Epithelial cell of esophagus (primary cell): ENCODE data around the gene SLC66A2.

Experiments used
- DNase-seq: peaks from one replicate; pipeline ENCODE4 v3.0.0; 2010; ENCODE audit warnings: low read depth
- H3K4me3 ChIP-seq: 2 replicates; pipeline ENCODE4 v1.5.1; 2011; ENCODE audit warnings: mild to moderate bottlenecking, low read length, control low read depth
- TF ChIP-seq, protein P1 (sequence below): IDR thresholded peaks from 2 replicates; pipeline ENCODE4 v1.5.1; 2011; ENCODE audit warnings: low read depth, mild to moderate bottlenecking, low read length, control low read depth, inconsistent platforms; ENCODE audit not compliant: insufficient read depth; ENCODE audit errors: missing control alignments

The SLC66A2 gene

DNA sequence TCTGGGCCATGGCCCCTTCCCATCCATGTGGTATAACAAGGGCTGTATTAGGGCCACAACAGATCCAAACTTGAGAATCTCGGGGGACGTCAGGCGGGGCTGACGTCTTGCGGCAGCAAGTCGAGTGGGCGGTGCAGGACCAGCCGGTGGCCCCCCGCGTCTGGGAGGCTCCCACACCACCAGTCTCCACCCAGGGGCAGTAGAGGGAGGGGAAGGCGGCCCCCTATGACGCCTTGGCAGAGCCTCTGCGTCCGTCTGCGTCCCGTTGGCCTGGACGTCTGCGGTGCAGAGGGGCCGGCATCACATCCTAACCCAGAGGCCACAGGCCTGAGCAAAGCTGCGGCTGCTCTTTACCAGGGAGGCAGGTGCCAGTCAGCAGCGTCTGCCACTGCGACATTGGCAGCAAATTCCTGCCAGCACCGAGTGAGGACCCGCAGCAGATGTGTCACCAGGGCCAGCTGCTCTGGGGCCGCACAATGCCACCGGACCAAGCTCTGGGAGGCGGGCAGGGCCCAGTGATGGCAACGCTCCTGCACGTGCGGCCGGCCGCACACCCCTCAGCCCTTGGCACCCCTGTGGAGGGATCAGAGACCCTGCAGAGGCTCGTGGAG, 79.9 kb downstream of the SLC66A2 start:
- no peak overlapping the region for H3K4me3 ChIP-seq
- TF ChIP-seq, protein P1, sequence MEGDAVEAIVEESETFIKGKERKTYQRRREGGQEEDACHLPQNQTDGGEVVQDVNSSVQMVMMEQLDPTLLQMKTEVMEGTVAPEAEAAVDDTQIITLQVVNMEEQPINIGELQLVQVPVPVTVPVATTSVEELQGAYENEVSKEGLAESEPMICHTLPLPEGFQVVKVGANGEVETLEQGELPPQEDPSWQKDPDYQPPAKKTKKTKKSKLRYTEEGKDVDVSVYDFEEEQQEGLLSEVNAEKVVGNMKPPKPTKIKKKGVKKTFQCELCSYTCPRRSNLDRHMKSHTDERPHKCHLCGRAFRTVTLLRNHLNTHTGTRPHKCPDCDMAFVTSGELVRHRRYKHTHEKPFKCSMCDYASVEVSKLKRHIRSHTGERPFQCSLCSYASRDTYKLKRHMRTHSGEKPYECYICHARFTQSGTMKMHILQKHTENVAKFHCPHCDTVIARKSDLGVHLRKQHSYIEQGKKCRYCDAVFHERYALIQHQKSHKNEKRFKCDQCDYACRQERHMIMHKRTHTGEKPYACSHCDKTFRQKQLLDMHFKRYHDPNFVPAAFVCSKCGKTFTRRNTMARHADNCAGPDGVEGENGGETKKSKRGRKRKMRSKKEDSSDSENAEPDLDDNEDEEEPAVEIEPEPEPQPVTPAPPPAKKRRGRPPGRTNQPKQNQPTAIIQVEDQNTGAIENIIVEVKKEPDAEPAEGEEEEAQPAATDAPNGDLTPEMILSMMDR = no peak

DNA sequence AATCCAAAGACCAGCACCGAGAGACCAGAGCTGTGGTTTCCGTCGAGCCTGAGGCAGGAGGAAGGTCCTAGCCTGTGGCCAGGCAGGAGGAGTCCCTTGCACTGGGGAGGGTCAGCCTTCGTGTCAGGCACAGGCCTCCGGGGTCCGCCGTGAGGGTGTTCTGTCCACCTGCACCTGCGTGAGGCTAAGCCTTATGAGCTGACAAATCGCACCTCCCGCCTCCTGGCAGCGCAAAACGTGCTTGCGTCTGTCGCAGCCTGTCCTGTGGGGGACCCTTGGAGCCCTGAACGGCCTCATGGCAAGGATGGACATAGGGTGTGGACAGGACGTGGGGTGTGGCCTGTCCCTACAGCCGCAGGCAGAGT, 80.4 kb downstream of the SLC66A2 start:
- no peak for DNase-seq
- TF ChIP-seq, protein P1 = no peak
- H3K4me3 ChIP-seq = no peak overlapping the region

More for the DNA sequence above, 79.9 kb downstream of the SLC66A2 start:
- no peak for DNase-seq

DNA sequence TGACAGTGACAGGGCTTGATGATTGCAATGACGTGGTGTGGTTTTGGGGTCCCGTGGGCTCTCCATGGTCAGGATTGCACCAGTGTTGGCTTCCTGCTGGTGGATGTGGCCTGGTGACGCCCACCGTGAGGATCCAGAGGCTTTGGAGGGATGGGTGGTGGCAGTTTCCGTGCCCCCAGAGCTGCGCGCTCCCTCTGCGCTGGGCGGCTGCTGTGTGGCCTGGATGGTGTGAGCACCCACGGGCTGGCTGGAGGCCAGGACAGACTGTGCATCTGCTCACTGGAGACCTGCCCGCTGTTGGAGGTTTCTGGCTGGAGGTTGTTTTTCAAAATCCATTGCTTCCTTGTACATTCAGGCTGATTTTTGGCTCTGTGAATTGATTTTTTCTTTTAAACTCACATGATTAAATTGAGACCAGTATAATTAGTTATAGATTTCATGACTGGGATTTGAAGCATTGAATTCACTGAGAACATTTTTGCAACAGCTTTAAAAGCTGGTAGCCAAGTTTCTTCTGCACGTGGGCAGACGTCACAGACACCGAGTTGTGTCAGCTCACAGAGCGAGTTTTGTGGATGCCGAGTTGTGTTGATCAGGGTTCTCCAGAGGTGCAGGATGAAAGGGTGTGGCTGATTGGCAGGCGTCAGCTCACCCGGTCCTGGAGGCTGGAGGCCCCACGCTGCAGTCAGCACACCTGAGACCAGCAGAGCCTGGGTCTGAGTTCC, 81.0 kb downstream of the SLC66A2 start:
- DNase-seq = no peak
- no peak overlapping the region for H3K4me3 ChIP-seq
- TF ChIP-seq, protein P1 = no peak

DNA sequence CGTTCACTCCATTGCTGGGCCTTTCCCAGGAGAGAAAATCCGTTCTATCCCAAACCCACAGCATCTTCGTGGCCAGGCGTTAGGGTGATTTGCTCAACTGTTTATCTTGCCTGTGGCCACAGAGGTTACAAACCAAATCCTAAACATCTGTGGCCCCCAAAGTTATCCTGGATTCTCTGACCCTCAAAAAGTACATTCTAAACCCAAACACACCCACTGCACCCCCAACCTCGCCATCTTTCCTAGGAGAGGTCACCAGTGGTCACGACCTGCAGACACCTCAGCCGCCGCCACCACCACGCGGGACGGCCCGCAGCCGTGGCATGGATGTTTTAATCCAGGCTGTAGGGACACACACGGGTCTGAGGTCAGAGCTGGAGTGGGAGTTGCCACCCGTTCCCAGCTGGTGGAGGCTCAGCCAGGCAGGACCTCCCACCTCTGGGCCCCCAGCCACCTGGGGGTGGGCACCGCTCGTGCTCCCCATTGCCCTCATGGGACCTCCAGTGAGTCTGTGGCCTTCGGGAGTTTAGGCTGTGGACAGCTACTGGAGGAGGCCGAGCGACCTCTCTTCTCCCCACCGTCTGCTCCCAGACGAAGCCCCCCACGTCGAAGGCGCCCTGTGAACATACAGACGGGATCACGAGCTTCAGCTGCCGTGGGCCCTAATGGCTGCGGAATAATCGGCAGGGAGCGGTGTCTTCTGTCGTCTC, 81.7 kb downstream of the SLC66A2 start:
- TF ChIP-seq, protein P1 = no peak
- DNase-seq = no peak
- no peak overlapping the region for H3K4me3 ChIP-seq

DNA sequence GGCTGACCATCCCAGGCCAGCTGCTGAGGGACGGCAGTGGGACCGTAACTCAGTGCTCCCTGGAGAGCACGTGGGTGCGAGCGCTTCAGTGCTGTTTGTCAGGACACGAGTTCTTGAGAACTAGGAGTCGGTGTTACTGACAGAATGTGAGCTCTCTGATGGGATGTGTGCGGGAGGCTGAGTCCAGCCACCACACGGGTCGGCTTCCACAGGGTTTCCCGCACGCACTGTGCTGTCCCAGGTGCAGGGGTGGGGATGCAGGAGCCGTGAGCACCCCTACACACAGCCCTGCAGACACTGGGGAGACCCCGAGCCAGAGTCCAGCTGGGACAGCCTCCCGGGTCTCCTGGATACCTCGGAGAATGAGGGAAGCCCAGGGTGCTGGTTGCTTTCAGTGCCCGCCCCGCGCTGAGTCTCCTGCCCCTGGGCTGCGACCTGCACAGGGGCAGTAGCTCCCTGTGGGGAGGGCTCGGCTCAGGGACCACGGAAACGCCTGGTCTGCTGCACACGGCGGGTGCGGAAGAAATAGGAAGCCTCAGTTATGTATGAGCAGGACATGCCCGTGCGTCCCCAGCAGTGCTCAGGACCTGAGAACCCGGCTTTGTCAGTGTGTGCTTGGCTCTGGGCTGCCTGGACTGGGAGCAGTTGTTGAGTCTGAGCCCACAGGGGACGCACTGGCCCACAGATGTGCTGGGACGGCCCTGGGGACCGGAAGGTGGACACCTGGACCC, 82.5 kb downstream of the SLC66A2 start:
- TF ChIP-seq, protein P1 = no peak
- no peak for DNase-seq
- H3K4me3 ChIP-seq = no peak overlapping the region

DNA sequence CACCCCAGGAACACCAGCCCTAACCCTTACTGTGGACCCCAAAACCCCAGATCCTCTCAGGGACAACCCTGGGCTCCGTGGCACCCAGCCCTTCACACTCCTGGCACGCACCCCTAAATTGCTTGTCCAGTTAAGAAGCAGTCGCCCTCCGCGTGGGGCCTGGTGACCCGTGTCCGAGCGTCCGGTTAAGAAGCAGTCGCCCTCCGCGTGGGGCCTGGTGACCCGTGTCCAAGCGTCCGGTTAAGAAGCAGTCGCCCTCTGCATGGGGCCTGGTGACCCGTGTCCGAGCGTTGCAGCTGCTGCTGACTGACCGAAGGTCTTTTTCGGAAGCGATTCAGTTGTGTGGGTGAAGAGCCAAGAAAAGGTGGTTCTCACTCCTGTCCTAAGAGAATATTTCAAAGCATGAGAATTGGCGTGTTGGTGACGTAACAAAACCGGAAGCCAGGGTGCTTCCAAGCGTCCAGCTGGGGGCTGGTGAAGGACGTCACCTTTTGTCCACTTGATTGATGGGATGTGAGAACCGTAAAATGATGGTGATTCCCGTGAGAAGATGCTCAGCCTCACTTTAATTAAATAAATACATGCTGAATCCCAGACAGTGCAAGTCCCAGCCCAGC, 83.2 kb downstream of the SLC66A2 start:
- TF ChIP-seq, protein P1 = no peak
- no peak overlapping the region for H3K4me3 ChIP-seq
- no peak for DNase-seq
